T-cell (primary cell): ENCODE measurements around the gene MNAT1. TPM values are rescaled to one million over a fixed set of nuclear protein-coding genes. Genes with fewer than 3 reads are reported as not detected.
"Not testable (repeated sequence)": the region's sequence is repeated elsewhere in the genome, so short reads cannot be mapped to it uniquely, and the experiment has no call there.

Experiments used
- ATAC-seq, 4 experiments: fragments of 200-7000 bp in 3 of 4; fragments of 150-1000 bp in 1 of 4; cut with Tn5 transposase; replicated peaks in 1 of 4; 1 replicate in 3 of 4; 2 replicates in 1 of 4; pipeline ENCODE4 v1.10.0; 2021; ENCODE audit warnings: moderate library complexity in 3 of 4, mild to moderate bottlenecking in 2 of 4, moderate number of reproducible peaks in 1 of 4
- CTCF ChIA-PET, 2 donors: fragments of 300-600 bp; sonication (Branson Sonifier 250); formaldehyde crosslinking; loops; one replicate each; lab custom pipeline; 2022; ENCODE audit warnings: antibody characterized with exemption in 2 of 2; lab: Charles Lee
- POLR2A ChIA-PET, 2 donors: fragments of 300-600 bp; sonication (Branson Sonifier 250); formaldehyde crosslinking; loops; one replicate each; lab custom pipeline; 2022; ENCODE audit warnings: antibody characterized with exemption in 2 of 2; lab: Charles Lee
- DNase-seq, 35 experiments: peaks; one replicate each; pipeline versions ENCODE4 v3.0.0 to v3.0.0-alpha.2; 2013 to 2023
- H3K27ac ChIP-seq: one replicate; pipeline ENCODE4 v1.5.1; 2013; ENCODE audit warnings: low read length
- H3K27me3 ChIP-seq, 2 experiments: replicated peaks in 1 of 2; 1 replicate in 1 of 2; 2 replicates in 1 of 2; pipeline versions ENCODE4 v1.6.1 to v1.7.0; 2013; ENCODE audit warnings: low read length in 1 of 2, mixed read lengths in 1 of 2; ENCODE audit not compliant: control insufficient read depth in 2 of 2, insufficient read depth in 2 of 2; ENCODE audit errors: extremely low read depth in 1 of 2
- H3K36me3 ChIP-seq, 2 donors: 1 replicate in 1 of 2; 2 replicates in 1 of 2; pipeline versions ENCODE4 v1.6.1 to v1.7.0; 2013; ENCODE audit warnings: low read length in 1 of 2; ENCODE audit not compliant: control insufficient read depth in 2 of 2, insufficient read depth in 1 of 2; ENCODE audit errors: extremely low read depth in 1 of 2
- H3K4me1 ChIP-seq, 2 experiments: 1 replicate in 1 of 2; 2 replicates in 1 of 2; pipeline versions ENCODE4 v1.6.1 to v1.7.0; 2013; ENCODE audit warnings: low read length in 2 of 2, mixed read lengths in 1 of 2; ENCODE audit not compliant: insufficient read depth in 2 of 2, control insufficient read depth in 1 of 2; ENCODE audit errors: extremely low read depth in 1 of 2
- H3K4me3 ChIP-seq, 2 donors: 1 replicate in 1 of 2; 2 replicates in 1 of 2; pipeline versions ENCODE4 v1.5.1 to v1.7.0; 2013; ENCODE audit warnings: mild to moderate bottlenecking in 2 of 2, low read length in 1 of 2, moderate library complexity in 1 of 2; ENCODE audit not compliant: control insufficient read depth in 1 of 2; ENCODE audit errors: extremely low read depth in 1 of 2
- H3K9me3 ChIP-seq: 2 replicates; pipeline ENCODE4 v1.7.0; 2013
- H3K27ac Mint-ChIP-seq, 2 donors: one replicate each; pipeline ENCODE4 v1.8.0; 2020 to 2021; ENCODE audit warnings: mild to moderate bottlenecking in 2 of 2, mixed read lengths in 2 of 2
- H3K27me3 Mint-ChIP-seq, 2 donors: one replicate each; pipeline ENCODE4 v1.8.0; 2021 to 2022; ENCODE audit warnings: mixed read lengths in 2 of 2
- H3K36me3 Mint-ChIP-seq: one replicate; pipeline ENCODE4 v1.8.0; 2021; ENCODE audit warnings: mixed read lengths
- H3K4me1 Mint-ChIP-seq, 3 donors: one replicate each; pipeline ENCODE4 v1.8.0; 2020 to 2022; ENCODE audit warnings: mixed read lengths in 3 of 3, mild to moderate bottlenecking in 1 of 3
- H3K4me3 Mint-ChIP-seq, 3 donors: one replicate each; pipeline ENCODE4 v1.8.0; 2020 to 2022; ENCODE audit warnings: mild to moderate bottlenecking in 3 of 3, mixed read lengths in 3 of 3, moderate library complexity in 3 of 3
- H3K9me3 Mint-ChIP-seq, 3 donors: one replicate each; pipeline ENCODE4 v1.8.0; 2020 to 2022; ENCODE audit warnings: mixed read lengths in 3 of 3
- WGBS: methylation state at CpG from one replicate; pipeline ENCODE4 v1.1.5; 2013; ENCODE audit warnings: missing lambda C conversion rate; ENCODE audit not compliant: insufficient coverage; 5-methylcytosine and 5-hydroxymethylcytosine counted together
- total RNA-seq, 35 experiments: library from RNA in 6 of 35; stranded (reverse) in 6 of 35; fragments of 120-200 nt in 1 of 35; gene quantifications; one replicate each; pipeline versions ENCODE4 v1.2.1 to v1.2.4 and lab custom pipeline; 2013 to 2026

Gene MNAT1
- total RNA-seq, 5 donors from 2014 or later (not counting 1 experiment from before 2014, with no cell fraction given), result 14.7 to 24.8 (median 19.2) TPM

- DNase-seq (no peak), ATAC-seq (no peak)
- H3K4me1 Mint-ChIP-seq, result peaks cover 0 to 11% (median 10%) of the 10 kb centered on the region in 3 donors
- H3K9me3 ChIP-seq, result peaks cover 2% of the 10 kb centered on the region
- ChIA-PET POLR2A (no interaction called here), CTCF (no interaction called here)
- peaks cover 13 to 45% (median 30%) of the 10 kb centered on the region in 3 donors for H3K9me3 Mint-ChIP-seq
- H3K4me1 ChIP-seq, result no peaks in the 10 kb centered on the region
- H3K27me3 Mint-ChIP-seq, result no peaks in the 10 kb centered on the region
- peaks cover 0 to 5% of the 10 kb centered on the region in 2 donors for H3K36me3 ChIP-seq
- no peaks in the 10 kb centered on the region for H3K27me3 ChIP-seq
- H3K4me3 ChIP-seq, result no peak overlapping the region
- H3K4me3 Mint-ChIP-seq, result no peak overlapping the region
- no peak overlapping the region for H3K27ac Mint-ChIP-seq
- H3K36me3 Mint-ChIP-seq, result peaks cover 70% of the 10 kb centered on the region
- no CpG with 5 or more reads among the region's 1 CpG for WGBS
- H3K27ac ChIP-seq, result no peak overlapping the region
Measured at GRCh38 chr14:60882219-60882618, 147.7 kb downstream of the MNAT1 start.

GRCh38 chr14:60884134-60884533 is 149.6 kb downstream of the MNAT1 start:
- Histone ChIP-seq H3K27ac (no peak overlapping the region), H3K4me1 (no peaks in the 10 kb centered on the region), H3K27me3 (no peaks in the 10 kb centered on the region), H3K36me3 (peaks cover 0 to 5% of the 10 kb centered on the region in 2 donors), H3K4me3 (no peak overlapping the region), H3K9me3 (peaks cover 2% of the 10 kb centered on the region)
- Mint-ChIP-seq H3K27ac (no peak overlapping the region), H3K36me3 (peaks cover 66% of the 10 kb centered on the region), H3K9me3 (peaks cover 13 to 45% (median 30%) of the 10 kb centered on the region in 3 donors), H3K4me1 (peaks cover 0 to 8% (median 6%) of the 10 kb centered on the region in 3 donors), H3K27me3 (no peaks in the 10 kb centered on the region), H3K4me3 (no peak overlapping the region)
- ChIA-PET POLR2A (no interaction called here), CTCF (no interaction called here)
- DNase-seq, result no peak
- no peak for ATAC-seq

DNA sequence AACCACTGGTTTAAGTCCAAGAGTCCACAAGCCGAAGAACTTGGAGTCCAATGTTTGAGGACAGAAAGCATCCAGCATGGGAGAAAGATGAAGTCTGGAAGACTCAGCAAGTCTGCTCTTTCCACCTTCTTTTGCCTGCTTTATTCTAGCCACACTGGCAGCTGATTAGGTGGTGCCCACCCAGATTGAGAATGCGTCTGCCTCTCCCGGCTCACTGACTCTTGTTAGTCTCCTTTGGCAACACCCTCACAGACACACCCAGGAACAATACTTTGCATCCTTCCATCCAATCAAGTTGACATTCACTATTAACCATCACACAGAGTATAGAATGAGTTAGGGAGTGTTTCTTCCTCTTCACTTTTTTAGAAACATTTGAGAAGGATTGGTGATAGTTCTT is 156.1 kb downstream of the MNAT1 start:
- H3K27me3 ChIP-seq, H3K4me3 Mint-ChIP-seq, H3K27ac ChIP-seq, H3K36me3 ChIP-seq, H3K9me3 Mint-ChIP-seq, ATAC-seq, H3K27ac Mint-ChIP-seq, H3K27me3 Mint-ChIP-seq, DNase-seq, H3K9me3 ChIP-seq, POLR2A ChIA-PET, H3K4me1 ChIP-seq, H3K4me3 ChIP-seq: not testable (repeated sequence)
- Mint-ChIP-seq H3K36me3 (peaks cover 24% of the 10 kb centered on the region), H3K4me1 (peaks cover 31 to 35% (median 32%) of the 10 kb centered on the region in 3 donors)
- CTCF ChIA-PET, result interaction anchor here in 1 of 2 donors (0.7 kb wide), 1 partner anchor 9 kb away, joined by 3 read pairs; no protein-coding TSS in a partner anchor
- WGBS, result 90% methylated on average over 1 of the region's 3 CpGs

GRCh38 chr14:60893911-60894310 is 159.3 kb downstream of the MNAT1 start:
- DNase-seq (no peak), ATAC-seq (no peak)
- Histone ChIP-seq H3K27me3 (no peaks in the 10 kb centered on the region), H3K4me1 (peaks cover 2 to 4% of the 10 kb centered on the region in 2 experiments), H3K4me3 (no peak overlapping the region), H3K9me3 (no peaks in the 10 kb centered on the region), H3K36me3 (no peaks in the 10 kb centered on the region), H3K27ac (no peak overlapping the region)
- ChIA-PET CTCF (no interaction called here), POLR2A (no interaction called here)
- no peaks in the 10 kb centered on the region for H3K27me3 Mint-ChIP-seq
- H3K4me3 Mint-ChIP-seq, result no peak overlapping the region
- no peak overlapping the region for H3K27ac Mint-ChIP-seq
- H3K36me3 Mint-ChIP-seq, result peaks cover 23% of the 10 kb centered on the region
- H3K4me1 Mint-ChIP-seq, result peaks cover 27 to 35% (median 29%) of the 10 kb centered on the region in 3 donors
- 67% methylated on average over 1 of the region's 3 CpGs for WGBS
- H3K9me3 Mint-ChIP-seq, result no peaks in the 10 kb centered on the region

- Histone ChIP-seq H3K9me3 (no peaks in the 10 kb centered on the region), H3K4me1 (no peaks in the 10 kb centered on the region), H3K27ac (no peak overlapping the region), H3K4me3 (no peak overlapping the region), H3K27me3 (no peaks in the 10 kb centered on the region), H3K36me3 (no peaks in the 10 kb centered on the region)
- H3K27ac Mint-ChIP-seq, result no peak overlapping the region
- ChIA-PET CTCF (no interaction called here), POLR2A (no interaction called here)
- H3K4me1 Mint-ChIP-seq, result peaks cover 0 to 2% (median 0%) of the 10 kb centered on the region in 3 donors
- no peaks in the 10 kb centered on the region for H3K9me3 Mint-ChIP-seq
- no peak for ATAC-seq
- peaks cover 23% of the 10 kb centered on the region for H3K36me3 Mint-ChIP-seq
- DNase-seq, result no peak
- H3K27me3 Mint-ChIP-seq, result no peaks in the 10 kb centered on the region
- H3K4me3 Mint-ChIP-seq, result no peak overlapping the region
Measured at GRCh38 chr14:60904381-60904780, 169.8 kb downstream of the MNAT1 start.

DNA sequence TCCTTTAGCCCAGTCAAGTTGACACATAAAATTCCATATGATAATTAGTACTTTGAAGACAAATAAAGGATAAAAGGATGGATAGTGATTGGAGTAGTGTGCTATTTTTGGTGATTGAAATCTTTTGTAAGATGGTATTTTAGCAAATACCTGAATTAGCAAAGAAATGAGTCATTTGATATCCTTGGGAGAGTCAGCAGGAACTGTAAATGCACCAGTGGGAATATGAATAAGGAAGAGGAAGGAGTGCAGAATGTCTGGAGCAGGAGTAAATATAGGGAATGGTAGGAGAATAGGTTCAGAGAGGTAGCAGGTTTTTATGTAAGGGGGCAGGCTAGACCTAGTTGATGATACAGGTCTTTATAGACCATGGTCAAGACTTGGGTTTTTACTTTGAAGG is 171.4 kb downstream of the MNAT1 start:
- H3K4me3 ChIP-seq, result no peak overlapping the region
- ChIA-PET POLR2A (no interaction called here), CTCF (no interaction called here)
- Mint-ChIP-seq H3K27ac (no peak overlapping the region), H3K36me3 (peaks cover 22% of the 10 kb centered on the region), H3K4me1 (peaks cover under 1 to 2% (median 1%) of the 10 kb centered on the region in 3 donors), H3K9me3 (no peaks in the 10 kb centered on the region), H3K4me3 (no peak overlapping the region), H3K27me3 (no peaks in the 10 kb centered on the region)
- no peaks in the 10 kb centered on the region for H3K9me3 ChIP-seq
- DNase-seq (no peak), ATAC-seq (no peak)
- no peaks in the 10 kb centered on the region for H3K27me3 ChIP-seq
- H3K4me1 ChIP-seq, result no peaks in the 10 kb centered on the region
- H3K36me3 ChIP-seq, result no peaks in the 10 kb centered on the region
- H3K27ac ChIP-seq, result no peak overlapping the region

DNA sequence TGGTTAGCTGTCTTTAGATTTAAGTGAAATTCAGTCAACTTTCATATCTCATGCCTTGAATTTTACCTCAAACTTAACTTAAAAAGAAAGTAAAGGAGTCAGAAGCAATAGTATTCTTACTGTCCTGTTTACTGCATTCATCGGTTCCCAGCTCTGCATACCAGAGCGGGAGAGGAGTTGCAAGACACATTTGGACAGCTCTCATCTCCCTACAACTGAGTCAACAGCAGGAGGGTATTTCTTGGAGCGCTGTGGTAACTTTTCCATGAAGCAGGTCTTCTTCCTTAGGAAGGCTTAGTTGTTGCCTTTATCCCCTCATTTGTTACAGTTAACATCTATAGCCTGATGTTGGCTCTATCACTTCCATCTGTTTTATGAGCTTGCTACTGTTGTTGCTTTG is 181.2 kb downstream of the MNAT1 start:
- POLR2A ChIA-PET, result no interaction called here
- no CpG with 5 or more reads among the region's 3 CpGs for WGBS
- Mint-ChIP-seq H3K27ac (no peak overlapping the region), H3K4me3 (no peak overlapping the region), H3K27me3 (no peaks in the 10 kb centered on the region), H3K4me1 (peaks cover 0 to 5% (median 3%) of the 10 kb centered on the region in 3 donors), H3K36me3 (peaks cover 36% of the 10 kb centered on the region), H3K9me3 (peaks cover 3 to 4% (median 4%) of the 10 kb centered on the region in 3 donors)
- CTCF ChIA-PET, result no interaction called here
- Histone ChIP-seq H3K4me1 (no peaks in the 10 kb centered on the region), H3K36me3 (no peaks in the 10 kb centered on the region), H3K27me3 (no peaks in the 10 kb centered on the region), H3K27ac (no peak overlapping the region), H3K9me3 (no peaks in the 10 kb centered on the region), H3K4me3 (no peak overlapping the region)
- ATAC-seq (no peak), DNase-seq (no peak)
